Stimulated activated naive CD4-positive, alpha-beta T cell treated with Interleukin-2 at 50 U/mL for 16 hours (primary cell): ENCODE measurements around the gene ITPR2.

ENCODE experiments used
- DNase-seq: peaks from one replicate; lab custom pipeline; 2025; lab: John Stamatoyannopoulos, UW

Gene ITPR2

DNA sequence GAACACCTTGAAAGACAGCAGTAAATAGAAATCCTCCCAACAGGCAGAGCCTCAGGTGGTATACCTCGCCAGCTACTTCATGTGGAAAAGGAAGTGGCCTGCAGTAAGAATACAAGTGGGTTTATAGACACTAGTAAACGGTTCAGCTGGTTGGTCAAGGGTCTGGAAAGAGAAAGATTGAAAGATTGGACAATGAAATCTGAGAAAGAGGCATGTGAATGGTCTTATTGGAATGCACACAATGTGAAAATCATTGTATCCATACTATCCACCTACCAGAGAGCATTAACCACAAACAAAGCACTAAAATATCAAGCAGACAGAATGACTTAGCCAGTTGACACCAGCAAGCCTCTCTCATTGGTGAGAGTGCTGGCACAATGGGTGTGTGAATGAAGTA, 539.4 kb downstream of the ITPR2 start:
- no peak for DNase-seq

DNA sequence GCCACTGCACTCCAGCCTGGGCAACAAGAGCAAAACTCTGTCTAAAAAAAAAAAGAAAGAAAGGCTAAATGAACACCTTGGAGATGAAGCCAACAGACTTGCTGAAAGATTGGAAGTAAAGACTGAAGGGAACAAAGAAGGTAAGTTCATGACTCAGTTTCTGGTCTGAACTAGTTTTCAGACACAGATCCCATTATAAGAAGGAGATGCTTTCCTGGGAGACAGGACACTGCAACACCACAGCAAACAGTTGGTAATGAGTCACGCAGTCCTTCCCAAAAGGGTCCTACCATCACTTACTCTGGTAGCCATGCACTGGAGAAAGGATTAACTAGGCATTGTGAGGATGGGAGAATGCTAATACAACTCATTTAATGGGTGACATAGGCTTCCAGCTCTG, 540.4 kb downstream of the ITPR2 start:
- DNase-seq, result no peak

DNA sequence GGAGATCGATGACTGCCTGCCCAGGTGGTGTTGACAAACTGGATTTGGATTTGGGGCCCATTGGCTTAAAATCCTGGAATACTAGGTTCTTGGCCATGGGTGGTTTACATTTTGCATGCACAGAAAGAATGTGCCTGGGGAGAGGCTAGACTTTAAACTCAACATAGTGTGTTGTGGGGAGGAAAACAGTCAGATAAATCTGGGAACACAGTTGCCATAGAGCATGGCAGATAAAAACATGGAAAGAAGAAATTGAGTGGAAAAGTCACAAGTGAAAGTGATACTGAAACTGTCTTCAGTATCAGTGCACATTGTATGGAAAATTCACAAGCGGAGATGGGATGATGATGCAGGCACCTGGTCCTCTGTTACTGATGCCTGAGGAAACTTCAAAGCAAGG, 542.4 kb downstream of the ITPR2 start:
- no peak for DNase-seq

GRCh38 chr12:26287671-26288381, 545.2 kb downstream of the ITPR2 start:
- DNase-seq, result no peak
